Measurements from ENCODE around the gene TMEM181.

TMEM181 gene

DNA sequence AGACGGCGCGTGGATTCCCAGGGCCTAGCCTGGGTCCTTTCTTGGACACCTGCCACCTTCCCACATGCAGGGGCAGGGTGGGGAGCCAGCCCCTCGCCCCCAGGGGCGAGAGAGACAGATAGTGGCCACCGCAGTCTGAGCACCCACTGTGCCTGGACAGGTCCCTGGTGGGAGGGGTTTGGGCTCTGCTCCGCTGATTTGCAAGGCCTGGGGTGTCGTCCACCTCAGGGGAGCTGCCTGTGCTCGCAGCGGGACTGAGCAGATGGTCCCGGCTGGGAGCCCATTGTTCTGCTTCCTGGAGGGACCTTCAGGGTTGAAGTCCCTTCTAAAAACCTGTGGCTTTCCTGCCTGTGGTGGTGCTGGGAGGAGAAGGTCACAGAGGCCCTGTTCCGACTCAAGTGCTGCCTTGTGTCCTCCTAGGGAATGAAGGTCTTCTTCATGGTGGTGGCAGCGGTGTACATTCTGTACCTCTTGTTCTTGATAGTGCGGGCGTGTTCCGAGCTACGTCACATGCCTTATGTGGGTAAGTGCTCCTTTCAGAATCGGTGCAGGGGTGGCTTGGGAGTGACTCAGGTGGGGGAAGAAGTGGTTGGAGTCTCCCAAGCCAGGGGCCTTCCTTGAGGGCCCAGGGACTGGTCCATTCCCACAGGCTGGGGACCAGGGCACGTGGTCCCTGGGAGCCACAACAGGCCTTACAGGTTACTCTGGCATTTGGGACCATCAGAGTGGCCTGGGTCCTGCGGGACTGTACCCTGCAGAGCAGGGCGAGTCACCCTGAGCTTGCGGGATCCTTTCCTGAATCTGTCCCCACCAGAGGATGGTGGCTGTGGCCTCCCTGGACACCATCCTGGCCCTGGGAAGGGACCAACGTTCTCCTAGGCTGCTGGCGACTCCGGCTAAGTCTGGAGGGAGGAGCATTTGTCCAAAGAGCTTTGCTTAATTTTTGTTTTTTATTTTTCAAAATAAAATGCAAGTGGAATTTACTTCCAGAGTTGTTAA, 65.1 kb downstream of the TMEM181 start:
- TF ChIP-seq, protein P1, sequence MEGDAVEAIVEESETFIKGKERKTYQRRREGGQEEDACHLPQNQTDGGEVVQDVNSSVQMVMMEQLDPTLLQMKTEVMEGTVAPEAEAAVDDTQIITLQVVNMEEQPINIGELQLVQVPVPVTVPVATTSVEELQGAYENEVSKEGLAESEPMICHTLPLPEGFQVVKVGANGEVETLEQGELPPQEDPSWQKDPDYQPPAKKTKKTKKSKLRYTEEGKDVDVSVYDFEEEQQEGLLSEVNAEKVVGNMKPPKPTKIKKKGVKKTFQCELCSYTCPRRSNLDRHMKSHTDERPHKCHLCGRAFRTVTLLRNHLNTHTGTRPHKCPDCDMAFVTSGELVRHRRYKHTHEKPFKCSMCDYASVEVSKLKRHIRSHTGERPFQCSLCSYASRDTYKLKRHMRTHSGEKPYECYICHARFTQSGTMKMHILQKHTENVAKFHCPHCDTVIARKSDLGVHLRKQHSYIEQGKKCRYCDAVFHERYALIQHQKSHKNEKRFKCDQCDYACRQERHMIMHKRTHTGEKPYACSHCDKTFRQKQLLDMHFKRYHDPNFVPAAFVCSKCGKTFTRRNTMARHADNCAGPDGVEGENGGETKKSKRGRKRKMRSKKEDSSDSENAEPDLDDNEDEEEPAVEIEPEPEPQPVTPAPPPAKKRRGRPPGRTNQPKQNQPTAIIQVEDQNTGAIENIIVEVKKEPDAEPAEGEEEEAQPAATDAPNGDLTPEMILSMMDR (IDR thresholded peaks at IDR 0.05; ENCODE audit: poor library complexity, severe bottlenecking), result no peak

DNA sequence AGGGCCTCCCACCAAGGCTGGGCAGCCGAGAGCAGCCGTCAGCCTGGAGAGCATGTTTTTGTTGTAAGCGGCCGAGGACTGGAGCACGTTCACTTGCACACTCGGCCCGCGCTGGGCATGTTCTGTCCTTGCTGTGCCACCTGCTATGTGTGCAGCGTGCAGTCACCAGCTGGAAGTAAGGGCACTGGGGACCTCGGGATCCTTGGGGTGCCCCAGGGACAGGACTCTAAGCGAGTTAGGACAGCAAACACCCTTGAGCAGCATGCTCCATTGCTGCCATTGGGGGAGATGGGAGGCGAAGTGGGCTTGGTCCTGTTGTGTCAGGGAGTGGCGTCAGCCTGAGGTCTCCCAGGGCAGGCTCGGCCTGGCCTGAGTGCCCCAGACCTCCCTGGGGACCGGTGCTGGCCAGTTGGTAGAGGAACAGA, 66.0 kb downstream of the TMEM181 start:
- ATAC-seq (ENCODE audit: low read depth), result no peak

More for the DNA sequence above, 65.1 kb downstream of the TMEM181 start:
- Histone ChIP-seq H3K4me3 (ENCODE audit: severe bottlenecking) (no peak overlapping the region), H3K9me3 (ENCODE audit: severe bottlenecking) (no peaks in the 10 kb centered on the region), H3K4me1 (ENCODE audit: insufficient read depth, poor library complexity, severe bottlenecking) (no peaks in the 10 kb centered on the region), H3K36me3 (ENCODE audit: low read depth) (peaks cover 58% of the 10 kb centered on the region), H3K27me3 (ENCODE audit: insufficient read depth, poor library complexity, severe bottlenecking) (no peaks in the 10 kb centered on the region), H3K27ac (ENCODE audit: poor library complexity, severe bottlenecking) (no peak overlapping the region)
- ATAC-seq (ENCODE audit: low read depth) (no peak), DNase-seq (ENCODE audit: low spot score) (peak; percentile 38)

GRCh38 chr6:158626360-158627167, 66.7 kb downstream of the TMEM181 start:
- Histone ChIP-seq H3K4me1 (ENCODE audit: insufficient read depth, poor library complexity, severe bottlenecking) (no peaks in the 10 kb centered on the region), H3K9me3 (ENCODE audit: severe bottlenecking) (no peaks in the 10 kb centered on the region), H3K36me3 (ENCODE audit: low read depth) (peaks cover 56% of the 10 kb centered on the region), H3K27ac (ENCODE audit: poor library complexity, severe bottlenecking) (no peak overlapping the region), H3K4me3 (ENCODE audit: severe bottlenecking) (no peak overlapping the region), H3K27me3 (ENCODE audit: insufficient read depth, poor library complexity, severe bottlenecking) (no peaks in the 10 kb centered on the region)
- no peak for ATAC-seq (ENCODE audit: low read depth)
- TF ChIP-seq, protein P1 (IDR thresholded peaks at IDR 0.05; ENCODE audit: poor library complexity, severe bottlenecking), result no peak
- DNase-seq (ENCODE audit: low spot score), result peak; percentile 14

More for the DNA sequence above, 66.0 kb downstream of the TMEM181 start:
- peak; percentile 40 for DNase-seq (ENCODE audit: low spot score)
- Histone ChIP-seq H3K4me1 (ENCODE audit: insufficient read depth, poor library complexity, severe bottlenecking) (no peaks in the 10 kb centered on the region), H3K36me3 (ENCODE audit: low read depth) (peaks cover 55% of the 10 kb centered on the region), H3K9me3 (ENCODE audit: severe bottlenecking) (no peaks in the 10 kb centered on the region), H3K27me3 (ENCODE audit: insufficient read depth, poor library complexity, severe bottlenecking) (no peaks in the 10 kb centered on the region), H3K27ac (ENCODE audit: poor library complexity, severe bottlenecking) (no peak overlapping the region), H3K4me3 (ENCODE audit: severe bottlenecking) (no peak overlapping the region)
- TF ChIP-seq, protein P1 (IDR thresholded peaks at IDR 0.05; ENCODE audit: poor library complexity, severe bottlenecking), result no peak

DNA sequence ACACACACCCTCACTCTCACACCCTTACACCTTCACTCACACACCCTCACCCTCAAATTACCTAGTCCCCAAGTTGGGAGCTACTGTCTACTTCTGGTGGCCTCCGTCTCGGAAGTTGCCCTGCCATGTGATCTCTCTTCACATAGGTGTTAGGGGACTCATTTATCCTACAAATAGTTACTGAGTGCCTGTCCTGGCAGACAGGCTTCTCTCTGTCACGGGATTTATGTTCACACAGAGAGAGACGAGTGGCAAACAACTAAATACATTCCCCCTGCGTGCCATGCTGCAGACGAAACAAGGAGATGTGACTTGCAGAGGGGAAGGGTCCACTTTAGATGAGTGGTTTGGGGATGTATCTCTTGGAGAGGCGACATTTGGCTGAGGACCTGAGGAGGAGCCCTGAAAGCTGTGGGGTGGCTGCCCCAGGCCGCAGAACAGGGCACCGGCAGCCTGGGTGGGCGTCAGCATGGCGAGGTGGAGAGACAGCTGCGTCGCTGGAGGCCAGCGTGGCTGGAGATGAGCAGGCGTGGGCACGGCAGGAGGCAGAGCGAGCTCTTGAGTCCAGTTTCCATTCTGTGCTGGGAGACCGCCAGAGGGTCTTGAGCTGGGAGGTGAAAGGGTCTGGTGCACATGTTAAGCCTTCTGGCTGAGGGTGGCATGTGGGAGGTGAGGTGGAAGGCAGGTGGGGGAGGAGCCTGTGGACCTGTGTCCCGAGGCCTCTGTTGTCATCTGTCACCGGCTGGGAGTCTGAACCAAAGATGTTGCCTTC, 67.5 kb downstream of the TMEM181 start:
- TF ChIP-seq, protein P1 (IDR thresholded peaks at IDR 0.05; ENCODE audit: poor library complexity, severe bottlenecking), result no peak
- no peak for ATAC-seq (ENCODE audit: low read depth)
- peaks cover 7% of the 10 kb centered on the region for H3K4me1 ChIP-seq (ENCODE audit: insufficient read depth, poor library complexity, severe bottlenecking)

More for the DNA sequence above, 67.5 kb downstream of the TMEM181 start:
- DNase-seq (ENCODE audit: low spot score), result peak; percentile 37
- Histone ChIP-seq H3K36me3 (ENCODE audit: low read depth) (peaks cover 56% of the 10 kb centered on the region), H3K27ac (ENCODE audit: poor library complexity, severe bottlenecking) (no peak overlapping the region), H3K27me3 (ENCODE audit: insufficient read depth, poor library complexity, severe bottlenecking) (no peaks in the 10 kb centered on the region), H3K4me3 (ENCODE audit: severe bottlenecking) (no peak overlapping the region), H3K9me3 (ENCODE audit: severe bottlenecking) (no peaks in the 10 kb centered on the region)
